Measurements from ENCODE around the gene PTGDR.

PTGDR gene

DNA sequence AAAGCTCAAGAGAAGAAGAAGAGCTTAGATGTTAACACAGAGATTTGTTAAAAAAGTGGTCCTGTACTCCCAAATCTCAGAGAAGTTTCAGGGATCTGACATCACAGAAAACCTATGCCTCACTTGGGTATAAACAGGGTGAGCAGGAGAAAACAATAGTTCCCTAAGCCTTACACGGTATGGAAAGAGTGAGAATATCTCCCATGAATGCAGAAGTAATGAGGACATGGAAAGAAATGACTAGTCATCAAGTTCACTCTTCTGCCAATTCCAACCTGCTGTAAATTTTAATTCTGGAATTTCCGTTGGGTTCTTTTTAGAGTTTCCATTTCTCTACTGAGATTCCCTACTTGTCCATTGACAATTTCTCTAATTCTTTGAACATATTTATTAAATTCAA is 40.4 kb downstream of the PTGDR start:
- DNase-seq (ENCODE audit: low read depth, low spot score) = no peak
- H3K36me3 ChIP-seq (ENCODE audit: insufficient read depth, insufficient read length, low read length) = no peaks in the 10 kb centered on the region
- no peak overlapping the region for H3K4me3 ChIP-seq (ENCODE audit: insufficient read length, low read depth)
- peaks cover 3% of the 10 kb centered on the region for H3K4me1 ChIP-seq (ENCODE audit: insufficient read depth, insufficient read length)
- H3K27me3 ChIP-seq (ENCODE audit: insufficient read depth, insufficient read length) = peaks cover 10% of the 10 kb centered on the region
- H3K9me3 ChIP-seq (ENCODE audit: insufficient read depth, low read length) = no peaks in the 10 kb centered on the region
- no peak for TF ChIP-seq YY1 (IDR thresholded peaks at IDR 0.05; ENCODE audit: insufficient read depth, insufficient read length)
- TF ChIP-seq ZNF274 (IDR thresholded peaks at IDR 0.05; ENCODE audit: low read depth, low read length) = no peak
- no peak for TF ChIP-seq SUZ12 (IDR thresholded peaks at IDR 0.05; ENCODE audit: extremely low read depth, insufficient read depth, insufficient read length)
- no peak overlapping the region for H3K9ac ChIP-seq (ENCODE audit: insufficient read length, low read depth)

DNA sequence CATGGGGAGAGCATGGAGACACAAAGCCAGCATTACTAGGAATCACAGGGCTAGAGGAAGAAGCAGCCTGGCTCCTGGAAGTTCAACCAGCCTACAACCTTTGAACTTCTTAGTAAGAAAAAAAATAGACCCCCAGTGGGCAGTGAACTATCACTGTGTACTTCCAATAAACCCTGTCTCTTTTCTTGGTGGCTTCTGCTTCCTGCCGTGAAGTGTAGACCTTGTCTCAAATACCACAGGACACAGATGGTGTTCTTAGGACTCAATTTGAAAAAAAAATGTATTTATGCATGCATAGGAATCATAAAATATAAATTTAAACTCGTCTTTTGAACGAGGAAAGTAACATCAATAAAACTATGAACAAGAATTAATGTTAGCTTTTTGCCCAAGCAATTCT is 43.0 kb downstream of the PTGDR start:
- Histone ChIP-seq H3K4me1 (ENCODE audit: insufficient read depth, insufficient read length) (peaks cover 3% of the 10 kb centered on the region), H3K27me3 (ENCODE audit: insufficient read depth, insufficient read length) (peaks cover 37% of the 10 kb centered on the region), H3K9ac (ENCODE audit: insufficient read length, low read depth) (no peak overlapping the region), H3K4me3 (ENCODE audit: insufficient read length, low read depth) (no peak overlapping the region), H3K9me3 (ENCODE audit: insufficient read depth, low read length) (no peaks in the 10 kb centered on the region), H3K36me3 (ENCODE audit: insufficient read depth, insufficient read length, low read length) (no peaks in the 10 kb centered on the region)
- no peak for DNase-seq (ENCODE audit: low read depth, low spot score)
- TF ChIP-seq SUZ12 (IDR thresholded peaks at IDR 0.05; ENCODE audit: extremely low read depth, insufficient read depth, insufficient read length) (no peak), ZNF274 (IDR thresholded peaks at IDR 0.05; ENCODE audit: low read depth, low read length) (no peak), YY1 (IDR thresholded peaks at IDR 0.05; ENCODE audit: insufficient read depth, insufficient read length) (no peak)

DNA sequence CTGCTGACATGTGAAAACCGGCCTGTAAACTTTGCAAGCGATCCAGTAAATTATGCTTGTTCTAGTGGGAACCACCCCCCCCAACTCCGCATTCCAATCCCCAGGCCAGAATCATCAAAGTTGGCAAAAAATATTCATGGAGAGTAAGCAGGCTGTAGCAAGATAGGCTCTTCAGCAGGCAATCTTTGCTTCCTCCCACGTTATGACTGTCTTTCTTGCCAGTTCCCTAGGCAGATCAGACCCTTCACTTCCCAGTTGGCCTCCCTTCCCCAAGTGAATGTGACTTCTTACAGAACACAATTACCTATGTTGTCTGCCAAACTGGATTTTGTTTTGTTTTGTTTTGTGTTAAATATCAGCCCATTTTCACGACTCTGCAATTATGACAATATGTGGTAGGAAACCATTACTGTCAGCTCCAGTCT is 45.4 kb downstream of the PTGDR start:
- H3K36me3 ChIP-seq (ENCODE audit: insufficient read depth, insufficient read length, low read length) = no peaks in the 10 kb centered on the region
- DNase-seq (ENCODE audit: low read depth, low spot score) = no peak
- H3K4me3 ChIP-seq (ENCODE audit: insufficient read length, low read depth) = no peak overlapping the region
- no peak overlapping the region for H3K9ac ChIP-seq (ENCODE audit: insufficient read length, low read depth)
- TF ChIP-seq ZNF274 (IDR thresholded peaks at IDR 0.05; ENCODE audit: low read depth, low read length) = no peak
- no peak for TF ChIP-seq SUZ12 (IDR thresholded peaks at IDR 0.05; ENCODE audit: extremely low read depth, insufficient read depth, insufficient read length)
- TF ChIP-seq YY1 (IDR thresholded peaks at IDR 0.05; ENCODE audit: insufficient read depth, insufficient read length) = no peak
- peaks cover 54% of the 10 kb centered on the region for H3K27me3 ChIP-seq (ENCODE audit: insufficient read depth, insufficient read length)
- H3K4me1 ChIP-seq (ENCODE audit: insufficient read depth, insufficient read length) = peaks cover 3% of the 10 kb centered on the region
- no peaks in the 10 kb centered on the region for H3K9me3 ChIP-seq (ENCODE audit: insufficient read depth, low read length)

DNA sequence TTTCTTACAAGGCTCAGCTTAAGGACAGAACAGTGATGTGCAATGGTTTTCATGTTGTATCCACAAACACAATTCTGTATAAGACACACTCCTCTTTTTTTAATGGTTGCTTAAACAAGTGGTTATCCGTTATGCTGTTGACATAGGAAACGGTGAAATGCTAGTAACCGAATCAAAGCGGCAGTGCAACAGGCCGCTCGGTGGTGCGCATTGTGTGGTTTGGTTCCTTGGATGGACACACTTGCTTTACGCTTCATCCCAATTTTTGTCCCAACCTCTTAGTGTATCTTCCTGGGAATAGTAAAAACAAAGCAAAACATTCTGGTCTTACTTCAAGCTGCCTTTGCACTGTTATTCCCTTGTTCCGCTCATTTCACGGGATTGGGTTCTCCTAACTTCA is 46.0 kb downstream of the PTGDR start:
- TF ChIP-seq SUZ12 (IDR thresholded peaks at IDR 0.05; ENCODE audit: extremely low read depth, insufficient read depth, insufficient read length) (no peak), ZNF274 (IDR thresholded peaks at IDR 0.05; ENCODE audit: low read depth, low read length) (no peak), YY1 (IDR thresholded peaks at IDR 0.05; ENCODE audit: insufficient read depth, insufficient read length) (no peak)
- Histone ChIP-seq H3K9me3 (ENCODE audit: insufficient read depth, low read length) (no peaks in the 10 kb centered on the region), H3K4me3 (ENCODE audit: insufficient read length, low read depth) (peak overlapping the region; percentile 64), H3K4me1 (ENCODE audit: insufficient read depth, insufficient read length) (peaks cover 3% of the 10 kb centered on the region), H3K27me3 (ENCODE audit: insufficient read depth, insufficient read length) (peaks cover 54% of the 10 kb centered on the region), H3K36me3 (ENCODE audit: insufficient read depth, insufficient read length, low read length) (no peaks in the 10 kb centered on the region), H3K9ac (ENCODE audit: insufficient read length, low read depth) (peak overlapping the region; percentile 79)
- DNase-seq (ENCODE audit: low read depth, low spot score) = no peak

DNA sequence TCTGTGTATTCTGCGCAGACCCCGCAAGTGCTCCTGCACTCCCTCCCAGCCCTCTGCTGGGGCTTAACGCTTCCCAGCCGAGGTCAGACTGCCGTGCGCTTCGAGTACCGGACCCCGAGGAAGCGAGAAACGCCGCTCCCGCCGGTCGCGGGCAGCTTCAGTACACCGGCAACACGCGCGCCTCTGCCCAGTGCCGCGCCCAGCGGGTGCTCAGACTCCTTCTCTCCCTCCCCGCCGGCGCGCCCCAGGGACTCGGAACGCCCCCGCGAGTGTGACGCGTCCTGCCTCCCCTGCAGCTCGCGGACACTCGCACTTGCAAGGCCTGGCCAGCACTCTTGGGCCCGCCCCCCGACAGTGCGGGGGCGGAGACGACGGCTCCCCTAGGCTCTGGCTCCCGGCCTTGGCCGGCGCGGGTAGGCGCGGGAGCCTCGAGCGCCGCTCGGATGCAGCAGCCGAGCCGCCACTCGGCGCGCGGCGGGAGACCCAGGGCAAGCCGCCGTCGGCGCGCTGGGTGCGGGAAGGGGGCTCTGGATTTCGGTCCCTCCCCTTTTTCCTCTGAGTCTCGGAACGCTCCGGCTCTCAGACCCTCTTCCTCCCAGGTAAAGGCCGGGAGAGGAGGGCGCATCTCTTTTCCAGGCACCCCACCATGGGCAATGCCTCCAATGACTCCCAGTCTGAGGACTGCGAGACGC is 46.6 kb downstream of the PTGDR start, which contains the start of gene PTGER2:
PTGER2 (plus strand) TSS at position 410 of the 692 bp plus-strand sequence; CDS start at position 647, 237 bp downstream.
- TF ChIP-seq SUZ12 (IDR thresholded peaks at IDR 0.05; ENCODE audit: extremely low read depth, insufficient read depth, insufficient read length) (no peak), ZNF274 (IDR thresholded peaks at IDR 0.05; ENCODE audit: low read depth, low read length) (no peak), YY1 (IDR thresholded peaks at IDR 0.05; ENCODE audit: insufficient read depth, insufficient read length) (no peak)
- Histone ChIP-seq H3K36me3 (ENCODE audit: insufficient read depth, insufficient read length, low read length) (no peaks in the 10 kb centered on the region), H3K4me1 (ENCODE audit: insufficient read depth, insufficient read length) (peaks cover 3% of the 10 kb centered on the region), H3K4me3 (ENCODE audit: insufficient read length, low read depth) (peak within 1 kb of the TSS; percentile 64), H3K27me3 (ENCODE audit: insufficient read depth, insufficient read length) (peaks cover 54% of the 10 kb centered on the region), H3K9ac (ENCODE audit: insufficient read length, low read depth) (peak within 1 kb of the TSS; percentile 79), H3K9me3 (ENCODE audit: insufficient read depth, low read length) (no peaks in the 10 kb centered on the region)
- DNase-seq (ENCODE audit: low read depth, low spot score) = no peak

DNA sequence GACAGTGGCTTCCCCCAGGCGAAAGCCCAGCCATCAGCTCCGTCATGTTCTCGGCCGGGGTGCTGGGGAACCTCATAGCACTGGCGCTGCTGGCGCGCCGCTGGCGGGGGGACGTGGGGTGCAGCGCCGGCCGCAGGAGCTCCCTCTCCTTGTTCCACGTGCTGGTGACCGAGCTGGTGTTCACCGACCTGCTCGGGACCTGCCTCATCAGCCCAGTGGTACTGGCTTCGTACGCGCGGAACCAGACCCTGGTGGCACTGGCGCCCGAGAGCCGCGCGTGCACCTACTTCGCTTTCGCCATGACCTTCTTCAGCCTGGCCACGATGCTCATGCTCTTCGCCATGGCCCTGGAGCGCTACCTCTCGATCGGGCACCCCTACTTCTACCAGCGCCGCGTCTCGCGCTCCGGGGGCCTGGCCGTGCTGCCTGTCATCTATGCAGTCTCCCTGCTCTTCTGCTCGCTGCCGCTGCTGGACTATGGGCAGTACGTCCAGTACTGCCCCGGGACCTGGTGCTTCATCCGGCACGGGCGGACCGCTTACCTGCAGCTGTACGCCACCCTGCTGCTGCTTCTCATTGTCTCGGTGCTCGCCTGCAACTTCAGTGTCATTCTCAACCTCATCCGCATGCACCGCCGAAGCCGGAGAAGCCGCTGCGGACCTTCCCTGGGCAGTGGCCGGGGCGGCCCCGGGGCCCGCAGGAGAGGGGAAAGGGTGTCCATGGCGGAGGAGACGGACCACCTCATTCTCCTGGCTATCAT is 47.3 kb downstream of the PTGDR start:
- Histone ChIP-seq H3K4me1 (ENCODE audit: insufficient read depth, insufficient read length) (no peaks in the 10 kb centered on the region), H3K4me3 (ENCODE audit: insufficient read length, low read depth) (peak overlapping the region; percentile 64), H3K36me3 (ENCODE audit: insufficient read depth, insufficient read length, low read length) (no peaks in the 10 kb centered on the region), H3K9ac (ENCODE audit: insufficient read length, low read depth) (peak overlapping the region; percentile 79), H3K27me3 (ENCODE audit: insufficient read depth, insufficient read length) (peaks cover 54% of the 10 kb centered on the region), H3K9me3 (ENCODE audit: insufficient read depth, low read length) (no peaks in the 10 kb centered on the region)
- TF ChIP-seq SUZ12 (IDR thresholded peaks at IDR 0.05; ENCODE audit: extremely low read depth, insufficient read depth, insufficient read length) = peak; percentile 81
- no peak for TF ChIP-seq ZNF274 (IDR thresholded peaks at IDR 0.05; ENCODE audit: low read depth, low read length)
- TF ChIP-seq YY1 (IDR thresholded peaks at IDR 0.05; ENCODE audit: insufficient read depth, insufficient read length) = no peak
- no peak for DNase-seq (ENCODE audit: low read depth, low spot score)

DNA sequence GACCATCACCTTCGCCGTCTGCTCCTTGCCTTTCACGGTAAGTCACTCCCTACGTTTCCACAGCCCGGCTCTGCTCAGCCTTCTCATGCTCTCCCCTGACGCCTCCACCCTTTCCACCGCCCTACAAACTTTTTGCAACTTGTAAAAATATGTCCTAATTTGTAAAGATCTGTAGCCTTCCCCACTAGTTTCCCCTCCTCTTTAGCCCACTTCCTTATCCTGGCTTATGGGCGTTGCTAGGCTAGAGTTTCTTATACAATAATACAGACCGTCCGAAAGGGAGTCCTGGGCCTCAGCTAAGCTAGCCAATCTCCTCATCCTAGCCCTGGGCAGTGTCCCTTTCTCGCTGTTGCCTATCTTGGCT is 47.8 kb downstream of the PTGDR start:
- DNase-seq (ENCODE audit: low read depth, low spot score) = no peak
- H3K4me1 ChIP-seq (ENCODE audit: insufficient read depth, insufficient read length) = no peaks in the 10 kb centered on the region
- H3K27me3 ChIP-seq (ENCODE audit: insufficient read depth, insufficient read length) = peaks cover 54% of the 10 kb centered on the region
- peak overlapping the region; percentile 64 for H3K4me3 ChIP-seq (ENCODE audit: insufficient read length, low read depth)
- no peaks in the 10 kb centered on the region for H3K9me3 ChIP-seq (ENCODE audit: insufficient read depth, low read length)
- no peaks in the 10 kb centered on the region for H3K36me3 ChIP-seq (ENCODE audit: insufficient read depth, insufficient read length, low read length)
- peak overlapping the region; percentile 26 for H3K9ac ChIP-seq (ENCODE audit: insufficient read length, low read depth)
- no peak for TF ChIP-seq ZNF274 (IDR thresholded peaks at IDR 0.05; ENCODE audit: low read depth, low read length)
- no peak for TF ChIP-seq SUZ12 (IDR thresholded peaks at IDR 0.05; ENCODE audit: extremely low read depth, insufficient read depth, insufficient read length)
- no peak for TF ChIP-seq YY1 (IDR thresholded peaks at IDR 0.05; ENCODE audit: insufficient read depth, insufficient read length)
